Astrocyte (in vitro differentiated cells and primary cell): ENCODE measurements around the gene LRRC15. TPM values are rescaled to one million over a fixed set of nuclear protein-coding genes. Genes with fewer than 3 reads are reported as not detected.

Source experiments
- DNase-seq: peaks from one replicate; pipeline ENCODE4 v3.0.0-alpha.2; 2010; ENCODE audit warnings: low read depth
- FAIRE-seq: peaks from 2 replicates; lab custom pipeline; 2011; peaks lifted over from hg19 to GRCh38; lab: Jason Lieb, UNC
- H2AFZ ChIP-seq: 2 replicates; pipeline ENCODE4 v1.6.0; 2012; ENCODE audit warnings: low read depth, low read length, inconsistent platforms
- H3K27ac ChIP-seq: 2 replicates; pipeline ENCODE4 v1.5.1; 2011; ENCODE audit warnings: low read depth, low read length, inconsistent platforms
- H3K27me3 ChIP-seq: 2 replicates; pipeline ENCODE4 v1.6.0; 2011; ENCODE audit warnings: low read length, inconsistent platforms; ENCODE audit not compliant: insufficient read depth
- H3K36me3 ChIP-seq: 2 replicates; pipeline ENCODE4 v1.5.1; 2011; ENCODE audit warnings: low read length, inconsistent platforms; ENCODE audit not compliant: insufficient read depth
- H3K4me1 ChIP-seq: 2 replicates; pipeline ENCODE4 v1.5.1; 2011; ENCODE audit warnings: low read length, inconsistent platforms; ENCODE audit not compliant: insufficient read depth
- H3K4me2 ChIP-seq: 2 replicates; pipeline ENCODE4 v1.6.0; 2012; ENCODE audit warnings: low read length, inconsistent platforms
- H3K4me3 ChIP-seq: 2 replicates; pipeline ENCODE4 v1.5.1; 2011; ENCODE audit warnings: low read depth, mild to moderate bottlenecking, low read length, inconsistent platforms; ENCODE audit not compliant: insufficient read depth
- H3K79me2 ChIP-seq: 2 replicates; pipeline ENCODE4 v1.6.0; 2012; ENCODE audit warnings: mild to moderate bottlenecking, low read length, inconsistent platforms; ENCODE audit not compliant: insufficient read depth
- H3K9ac ChIP-seq: 2 replicates; pipeline ENCODE4 v1.6.0; 2012; ENCODE audit warnings: mild to moderate bottlenecking, low read length, inconsistent platforms
- H3K9me3 ChIP-seq: 2 replicates; pipeline ENCODE4 v1.5.1; 2012; ENCODE audit warnings: low read depth, mild to moderate bottlenecking, low read length, inconsistent platforms; ENCODE audit not compliant: insufficient read depth
- H4K20me1 ChIP-seq: 2 replicates; pipeline ENCODE4 v1.6.0; 2012; ENCODE audit warnings: low read length, inconsistent platforms; ENCODE audit not compliant: insufficient read depth
- H3K27ac Mint-ChIP-seq: one replicate; pipeline ENCODE4 v1.8.0; 2021; ENCODE audit warnings: mild to moderate bottlenecking, mixed read lengths; ENCODE audit not compliant: unreplicated experiment
- H3K27me3 Mint-ChIP-seq: one replicate; pipeline ENCODE4 v1.8.0; 2021; ENCODE audit warnings: low read depth, mixed read lengths; ENCODE audit not compliant: unreplicated experiment
- H3K36me3 Mint-ChIP-seq: one replicate; pipeline ENCODE4 v1.8.0; 2021; ENCODE audit warnings: low read depth, mixed read lengths; ENCODE audit not compliant: unreplicated experiment
- H3K4me1 Mint-ChIP-seq: one replicate; pipeline ENCODE4 v1.8.0; 2021; ENCODE audit warnings: low read depth, mixed read lengths; ENCODE audit not compliant: unreplicated experiment
- H3K4me3 Mint-ChIP-seq: one replicate; pipeline ENCODE4 v1.8.0; 2021; ENCODE audit warnings: mild to moderate bottlenecking, moderate library complexity, mixed read lengths; ENCODE audit not compliant: unreplicated experiment
- H3K9me3 Mint-ChIP-seq: one replicate; pipeline ENCODE4 v1.8.0; 2021; ENCODE audit warnings: mild to moderate bottlenecking, mixed read lengths; ENCODE audit not compliant: unreplicated experiment
- EZH2 ChIP-seq: IDR thresholded peaks from 2 replicates; pipeline ENCODE4 v1.6.1; 2012; ENCODE audit warnings: mild to moderate bottlenecking, low read length, inconsistent platforms; ENCODE audit not compliant: insufficient read depth
- total RNA-seq: library from RNA; stranded (reverse); gene quantifications from 2 replicates; pipeline ENCODE4 v1.2.1, GENCODE V29; 2021
- TF ChIP-seq, protein P1 (sequence below): IDR thresholded peaks from 2 replicates; pipeline ENCODE4 v1.5.1; 2011; ENCODE audit warnings: low read depth, mild to moderate bottlenecking, inconsistent platforms, low read length, moderate library complexity; ENCODE audit not compliant: insufficient read depth

The LRRC15 gene
- total RNA-seq, 1 donor from 2014 or later = 1.4 TPM

DNA sequence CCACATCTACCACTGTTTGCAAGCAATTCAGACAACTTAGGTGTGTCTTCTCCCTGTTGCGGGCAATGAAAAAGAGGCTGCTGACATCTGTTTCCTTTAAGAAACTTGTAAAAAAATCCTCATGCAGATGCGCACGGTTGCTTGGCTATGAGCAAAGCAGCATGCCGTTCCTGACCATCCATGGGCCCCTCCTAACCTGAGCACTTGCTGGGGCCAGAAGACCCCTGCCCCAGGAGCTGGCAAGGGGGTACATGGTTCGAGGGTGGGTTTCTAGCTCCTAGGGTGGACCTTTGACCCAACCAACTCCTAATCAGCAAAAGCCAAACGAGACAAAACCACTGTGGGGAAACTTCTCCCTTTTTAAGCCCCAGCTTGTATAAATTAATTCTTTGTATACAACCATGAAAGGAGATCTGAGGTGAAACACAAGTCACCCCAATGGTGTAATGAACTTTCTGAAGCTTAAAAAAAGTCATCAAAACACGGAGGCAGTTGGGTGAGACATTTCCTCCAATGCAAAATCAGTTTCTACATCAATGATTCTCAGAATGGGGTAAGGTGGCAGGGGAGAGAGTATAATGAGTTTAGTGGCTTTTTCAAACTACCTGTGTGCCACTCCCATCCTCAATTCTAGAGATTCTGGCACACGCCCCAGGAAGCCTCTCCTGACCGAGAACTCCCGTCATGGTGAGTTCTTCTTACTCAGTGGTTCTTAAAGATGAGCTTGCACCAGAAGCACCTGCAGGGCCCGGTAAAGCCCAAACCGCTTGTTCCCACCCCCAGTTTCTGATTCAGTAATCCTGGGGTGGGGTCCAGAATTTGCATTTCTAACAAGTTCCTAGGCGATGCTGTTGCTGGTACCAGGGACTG lies 62.5 kb downstream of the LRRC15 start:
- H3K9me3 ChIP-seq = no peaks in the 10 kb centered on the region
- H3K27me3 ChIP-seq = peaks cover 67% of the 10 kb centered on the region
- Mint-ChIP-seq H3K4me1 (peaks cover 11% of the 10 kb centered on the region), H3K4me3 (no peak overlapping the region), H3K9me3 (peaks cover 2% of the 10 kb centered on the region), H3K27me3 (peaks cover 71% of the 10 kb centered on the region), H3K27ac (peak overlapping the region; percentile 37), H3K36me3 (no peaks in the 10 kb centered on the region)
- no peak for TF ChIP-seq EZH2
- H2AFZ ChIP-seq = no peak overlapping the region
- no peak overlapping the region for H3K4me3 ChIP-seq
- no peaks in the 10 kb centered on the region for H3K79me2 ChIP-seq
- no peak overlapping the region for H3K4me2 ChIP-seq
- FAIRE-seq (no peak), DNase-seq (no peak)
- H4K20me1 ChIP-seq = no peaks in the 10 kb centered on the region
- no peak overlapping the region for H3K27ac ChIP-seq
- H3K9ac ChIP-seq = no peak overlapping the region
- no peaks in the 10 kb centered on the region for H3K4me1 ChIP-seq
- H3K36me3 ChIP-seq = no peaks in the 10 kb centered on the region

DNA sequence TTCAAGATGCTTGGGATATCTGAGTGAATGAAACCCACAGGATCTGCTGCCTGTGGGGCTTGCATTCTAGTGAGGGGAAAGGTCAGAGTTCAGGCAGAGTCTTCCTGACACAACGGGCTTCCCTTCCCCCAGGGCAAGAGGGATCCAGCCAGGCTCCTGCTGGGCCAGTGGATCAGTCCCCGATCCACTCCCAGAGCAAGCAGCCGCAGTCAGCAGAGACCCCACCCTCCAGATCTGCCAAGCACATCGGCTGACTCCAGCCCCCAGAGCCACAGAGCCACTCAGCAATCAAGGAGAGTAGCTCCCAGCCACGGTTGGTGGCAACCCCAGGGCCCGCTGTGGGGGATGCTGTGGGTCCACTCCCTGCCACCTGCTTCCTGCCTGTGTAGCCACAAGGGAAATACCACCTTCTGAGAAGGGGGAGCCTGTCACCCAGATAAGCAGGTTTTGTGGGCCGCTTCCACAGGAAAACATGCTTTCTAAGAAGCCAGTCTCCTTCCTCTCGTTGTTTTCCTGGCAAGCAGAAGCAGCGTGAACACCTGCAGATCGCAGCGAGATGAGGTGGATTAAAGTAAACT lies 63.3 kb downstream of the LRRC15 start:
- Histone ChIP-seq H3K27me3 (peaks cover 59% of the 10 kb centered on the region), H2AFZ (no peak overlapping the region), H3K4me1 (no peaks in the 10 kb centered on the region), H3K79me2 (no peaks in the 10 kb centered on the region), H3K9ac (no peak overlapping the region), H3K4me3 (no peak overlapping the region), H3K4me2 (no peak overlapping the region), H3K27ac (no peak overlapping the region), H4K20me1 (no peaks in the 10 kb centered on the region), H3K9me3 (no peaks in the 10 kb centered on the region), H3K36me3 (no peaks in the 10 kb centered on the region)
- DNase-seq = no peak
- Mint-ChIP-seq H3K9me3 (peaks cover 2% of the 10 kb centered on the region), H3K4me3 (no peak overlapping the region), H3K27ac (no peak overlapping the region), H3K4me1 (peaks cover 11% of the 10 kb centered on the region), H3K27me3 (peaks cover 63% of the 10 kb centered on the region), H3K36me3 (no peaks in the 10 kb centered on the region)
- TF ChIP-seq, protein P1, sequence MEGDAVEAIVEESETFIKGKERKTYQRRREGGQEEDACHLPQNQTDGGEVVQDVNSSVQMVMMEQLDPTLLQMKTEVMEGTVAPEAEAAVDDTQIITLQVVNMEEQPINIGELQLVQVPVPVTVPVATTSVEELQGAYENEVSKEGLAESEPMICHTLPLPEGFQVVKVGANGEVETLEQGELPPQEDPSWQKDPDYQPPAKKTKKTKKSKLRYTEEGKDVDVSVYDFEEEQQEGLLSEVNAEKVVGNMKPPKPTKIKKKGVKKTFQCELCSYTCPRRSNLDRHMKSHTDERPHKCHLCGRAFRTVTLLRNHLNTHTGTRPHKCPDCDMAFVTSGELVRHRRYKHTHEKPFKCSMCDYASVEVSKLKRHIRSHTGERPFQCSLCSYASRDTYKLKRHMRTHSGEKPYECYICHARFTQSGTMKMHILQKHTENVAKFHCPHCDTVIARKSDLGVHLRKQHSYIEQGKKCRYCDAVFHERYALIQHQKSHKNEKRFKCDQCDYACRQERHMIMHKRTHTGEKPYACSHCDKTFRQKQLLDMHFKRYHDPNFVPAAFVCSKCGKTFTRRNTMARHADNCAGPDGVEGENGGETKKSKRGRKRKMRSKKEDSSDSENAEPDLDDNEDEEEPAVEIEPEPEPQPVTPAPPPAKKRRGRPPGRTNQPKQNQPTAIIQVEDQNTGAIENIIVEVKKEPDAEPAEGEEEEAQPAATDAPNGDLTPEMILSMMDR = no peak
- no peak for TF ChIP-seq EZH2
- FAIRE-seq = no peak

DNA sequence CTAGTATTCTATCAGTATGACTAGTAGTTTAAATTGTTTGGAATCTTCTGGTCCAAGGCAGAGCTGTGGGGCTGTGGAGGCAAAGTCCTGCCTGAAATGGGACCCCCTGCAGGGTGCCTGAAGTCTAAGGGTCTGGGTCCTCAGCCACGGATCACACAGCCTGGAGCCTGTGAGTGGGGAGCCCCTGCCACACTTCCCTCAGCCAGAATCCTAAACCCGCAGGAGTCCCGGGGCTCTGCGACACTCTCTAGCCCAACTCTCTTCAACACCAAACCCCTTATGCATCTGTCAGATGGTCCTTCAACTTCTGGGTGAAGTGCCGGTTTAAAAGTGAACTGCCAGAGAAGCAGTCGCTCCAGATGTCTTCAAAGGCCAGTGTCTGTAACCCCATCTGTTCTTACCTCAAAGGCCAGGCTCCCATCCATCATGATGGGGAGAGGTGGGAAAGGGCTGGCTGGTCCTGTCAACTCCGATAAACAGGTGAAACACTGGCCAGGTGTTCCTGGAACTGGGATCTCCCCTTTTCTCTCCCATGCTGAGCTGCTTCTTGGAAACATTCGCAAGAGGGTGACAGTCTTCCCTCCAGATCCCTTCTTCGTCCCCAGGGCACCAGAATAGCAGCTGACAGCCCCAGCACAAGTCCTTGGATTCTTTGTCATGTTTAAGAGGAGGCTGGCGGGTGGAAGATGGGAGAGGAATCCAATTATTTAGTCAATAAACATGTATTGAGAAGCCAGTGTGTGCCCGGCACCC lies 64.0 kb downstream of the LRRC15 start:
- TF ChIP-seq EZH2 = no peak
- TF ChIP-seq, protein P1 = no peak
- Mint-ChIP-seq H3K4me1 (peaks cover 12% of the 10 kb centered on the region), H3K36me3 (no peaks in the 10 kb centered on the region), H3K27ac (no peak overlapping the region), H3K27me3 (peaks cover 61% of the 10 kb centered on the region), H3K9me3 (peaks cover 2% of the 10 kb centered on the region), H3K4me3 (no peak overlapping the region)
- no peak for FAIRE-seq
- Histone ChIP-seq H3K27me3 (peaks cover 53% of the 10 kb centered on the region), H3K79me2 (no peaks in the 10 kb centered on the region), H3K4me1 (no peaks in the 10 kb centered on the region), H3K9ac (no peak overlapping the region), H3K27ac (no peak overlapping the region), H3K4me2 (no peak overlapping the region), H3K9me3 (no peaks in the 10 kb centered on the region), H2AFZ (no peak overlapping the region), H4K20me1 (no peaks in the 10 kb centered on the region), H3K4me3 (no peak overlapping the region), H3K36me3 (no peaks in the 10 kb centered on the region)
- DNase-seq = no peak
